ENCODE results near the gene CFAP47.
"Not testable (repeated sequence)": the region's sequence is repeated elsewhere in the genome, so short reads cannot be mapped to it uniquely, and the experiment has no call there.

The CFAP47 gene

GRCh38 chrX:35919536-35920309 lies at the start of gene CFAP47:
Gene CFAP47 (plus strand): TSS chrX:35919734. CDS start chrX:35919800, 66 bp downstream.
- no peak for DNase-seq (ENCODE audit: low read depth in 1 of 2, low spot score in 1 of 2)

DNA sequence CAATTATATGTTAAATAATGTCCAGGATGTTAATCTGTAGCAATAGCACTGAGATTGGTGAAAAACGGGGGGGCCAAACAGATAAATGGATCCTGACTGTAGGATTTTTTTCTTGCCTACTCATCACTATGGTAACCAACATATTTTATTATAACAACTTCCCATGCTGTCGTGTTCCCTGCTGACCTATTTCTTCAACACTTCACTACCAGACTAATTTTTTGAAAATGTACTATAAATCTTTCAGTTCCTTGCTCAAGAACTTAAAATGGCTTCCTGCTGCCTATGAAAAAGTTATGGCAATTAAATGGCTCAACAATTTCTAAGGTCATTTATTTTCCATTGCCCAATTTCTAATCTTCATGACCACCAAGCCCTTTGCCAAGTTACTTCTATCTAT lies 38.9 kb upstream of the CFAP47 start:
- DNase-seq (ENCODE audit: low read depth in 1 of 2, low spot score in 1 of 2) = no peak

DNA sequence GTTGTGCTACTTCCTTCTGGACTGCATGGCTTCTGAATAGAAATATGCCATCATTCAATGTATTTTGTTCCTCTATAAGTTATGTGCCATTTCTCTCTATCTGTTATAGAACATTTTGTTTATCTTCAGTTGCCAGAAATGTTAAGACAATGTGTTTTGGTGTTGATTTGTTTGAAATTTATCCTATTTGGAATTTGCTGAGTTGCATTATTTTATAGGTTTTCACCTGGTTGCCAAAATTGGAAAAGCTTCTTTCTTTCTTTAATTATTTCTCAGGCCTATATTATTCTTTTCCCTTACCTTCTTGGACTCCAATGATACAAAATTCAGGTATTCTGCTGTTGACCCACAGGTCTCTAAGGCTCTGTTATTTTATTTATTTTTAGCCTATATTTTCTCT lies 33.4 kb upstream of the CFAP47 start:
- DNase-seq (ENCODE audit: low read depth in 1 of 2, low spot score in 1 of 2) = no peak

DNA sequence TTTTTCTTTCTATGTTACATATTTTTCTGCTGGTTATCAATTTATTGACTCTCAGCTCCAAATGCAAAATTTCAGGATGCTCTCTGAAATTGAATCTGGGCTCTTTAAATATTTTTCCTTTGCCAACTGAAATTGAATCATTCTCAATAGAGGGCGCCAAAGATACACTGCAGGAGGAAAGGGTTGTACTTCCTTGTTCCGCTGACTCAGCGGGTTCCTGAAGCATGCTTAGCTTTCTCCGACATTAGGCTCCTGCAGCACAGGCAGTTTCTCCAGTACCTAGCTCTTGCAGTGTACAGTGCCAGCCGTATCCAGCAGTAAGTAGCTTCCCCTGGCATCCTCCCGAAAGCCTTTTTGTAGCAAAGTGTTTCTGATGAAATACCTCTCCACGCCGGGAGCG lies 28.8 kb upstream of the CFAP47 start:
- no peak for DNase-seq (ENCODE audit: low read depth in 1 of 2, low spot score in 1 of 2)

DNA sequence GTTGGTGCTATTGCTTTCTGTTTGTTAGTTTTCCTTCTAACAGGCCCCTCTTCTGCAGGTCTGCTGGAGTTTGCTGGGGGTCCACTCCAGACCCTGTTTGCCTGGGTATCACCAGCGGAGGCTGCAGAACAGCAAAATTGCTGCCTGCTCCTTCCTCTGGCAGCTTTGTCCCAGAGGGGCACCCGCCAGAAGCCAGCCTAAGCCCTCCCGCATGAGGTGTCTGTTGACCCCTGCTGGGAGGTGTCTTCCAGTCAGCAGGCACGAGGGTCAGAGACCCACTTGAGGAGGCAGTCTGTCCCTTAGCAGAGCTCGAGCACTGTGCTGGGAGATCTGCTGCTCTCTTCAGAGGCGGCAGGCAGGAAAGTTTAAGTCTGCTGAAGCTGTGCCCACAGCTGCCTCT lies 67.3 kb downstream of the CFAP47 start:
- DNase-seq (ENCODE audit: low read depth in 1 of 2, low spot score in 1 of 2) = not testable (repeated sequence)

DNA sequence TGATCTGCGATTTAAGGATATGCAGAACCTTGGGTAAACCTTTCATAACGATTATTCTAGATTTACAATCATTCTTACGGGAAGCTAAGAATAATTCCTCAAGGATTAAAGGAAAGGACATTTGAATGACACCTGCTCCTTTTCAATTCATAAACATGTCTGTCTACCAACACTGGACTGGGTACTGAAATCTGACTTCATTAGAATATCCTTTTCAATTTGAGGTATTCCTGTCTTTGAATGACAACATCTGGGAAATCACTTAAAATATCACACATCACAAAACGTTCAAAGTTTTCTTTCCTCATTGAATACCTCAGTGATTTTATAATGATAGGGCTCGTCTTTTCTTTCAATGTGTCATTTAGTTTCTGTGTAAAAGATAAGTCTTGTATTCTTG lies 87.7 kb downstream of the CFAP47 start:
- no peak for DNase-seq (ENCODE audit: low read depth in 1 of 2, low spot score in 1 of 2)

GRCh38 chrX:36019125-36019524 lies 99.6 kb downstream of the CFAP47 start:
- no peak for DNase-seq (ENCODE audit: low read depth in 1 of 2, low spot score in 1 of 2)

GRCh38 chrX:36035550-36035949 lies 116.0 kb downstream of the CFAP47 start:
- no peak for DNase-seq (ENCODE audit: low read depth in 1 of 2, low spot score in 1 of 2)

DNA sequence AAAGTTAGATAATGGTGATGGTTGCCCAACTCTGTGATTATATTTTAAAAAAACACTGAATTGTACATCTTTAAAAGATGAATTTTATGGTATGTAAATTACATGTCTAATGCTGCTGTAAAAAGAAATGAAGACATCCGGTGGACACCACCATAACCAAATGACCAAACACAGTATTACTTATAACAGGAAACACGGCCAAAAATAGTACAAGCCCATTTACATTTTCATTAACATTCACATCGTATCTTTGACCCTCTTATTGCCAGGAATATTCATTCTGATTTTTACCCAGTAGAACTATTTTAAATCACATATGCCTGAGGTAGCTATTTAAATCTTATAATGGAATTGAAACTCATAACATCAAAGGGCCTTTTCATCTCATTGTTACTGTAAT lies 143.2 kb downstream of the CFAP47 start:
- no peak for DNase-seq (ENCODE audit: low read depth in 1 of 2, low spot score in 1 of 2)

DNA sequence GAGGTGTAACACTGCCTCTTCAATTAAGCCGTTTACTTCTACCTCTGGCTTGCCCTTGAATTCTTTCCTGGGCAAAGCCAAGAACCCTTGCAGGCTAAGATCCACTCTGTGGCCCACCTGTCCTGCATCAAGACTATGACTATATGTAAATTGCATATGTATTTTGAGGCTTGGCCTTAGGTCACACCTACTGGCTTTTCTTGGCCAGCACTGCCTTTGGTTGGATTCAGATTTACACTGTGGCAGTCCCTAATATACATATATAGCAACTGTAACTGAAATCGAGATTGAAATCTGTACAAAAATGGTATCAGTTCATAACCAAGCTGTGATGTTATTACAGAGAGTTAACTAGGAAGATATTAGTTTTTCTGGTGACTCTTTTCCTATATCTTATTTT lies 151.5 kb downstream of the CFAP47 start:
- DNase-seq (ENCODE audit: low read depth in 1 of 2, low spot score in 1 of 2) = no peak

DNA sequence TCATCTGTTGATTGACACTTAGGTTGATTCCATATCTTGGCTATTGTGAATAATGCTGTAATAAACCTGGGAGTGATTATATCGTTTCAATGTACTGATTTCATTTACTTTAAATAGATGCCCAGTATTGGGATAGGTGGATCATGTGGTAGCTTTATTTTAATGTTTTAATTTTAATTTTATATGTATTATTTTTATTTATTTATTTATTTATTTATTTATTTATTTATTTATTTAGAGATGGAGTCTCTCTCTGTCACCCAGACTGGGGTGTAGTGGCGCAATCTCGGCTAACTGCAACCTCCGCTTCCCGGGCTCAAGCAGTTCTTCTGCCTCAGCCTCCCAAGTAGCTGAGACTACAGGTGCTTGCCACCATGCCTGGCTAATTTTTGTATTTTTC lies 155.5 kb downstream of the CFAP47 start:
- not testable (repeated sequence) for DNase-seq (ENCODE audit: low read depth in 1 of 2, low spot score in 1 of 2)

DNA sequence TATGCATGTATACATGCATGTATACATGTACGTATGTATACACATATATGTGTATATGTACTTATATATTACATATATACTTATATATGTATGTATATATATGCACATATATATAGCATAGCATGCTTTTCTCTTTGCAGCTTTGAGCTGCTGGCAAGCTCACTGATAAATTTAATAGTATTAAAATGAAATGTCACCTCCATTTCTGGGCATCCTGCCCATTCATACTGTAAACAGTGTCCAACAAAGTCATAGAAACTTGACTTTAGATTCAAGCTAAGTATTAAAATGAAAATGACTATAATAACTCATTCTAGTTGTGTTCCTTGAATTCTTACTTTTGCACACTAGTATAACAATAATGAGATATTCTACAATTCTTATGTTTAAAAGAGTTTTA lies 163.7 kb downstream of the CFAP47 start:
- no peak for DNase-seq (ENCODE audit: low read depth in 1 of 2, low spot score in 1 of 2)

DNA sequence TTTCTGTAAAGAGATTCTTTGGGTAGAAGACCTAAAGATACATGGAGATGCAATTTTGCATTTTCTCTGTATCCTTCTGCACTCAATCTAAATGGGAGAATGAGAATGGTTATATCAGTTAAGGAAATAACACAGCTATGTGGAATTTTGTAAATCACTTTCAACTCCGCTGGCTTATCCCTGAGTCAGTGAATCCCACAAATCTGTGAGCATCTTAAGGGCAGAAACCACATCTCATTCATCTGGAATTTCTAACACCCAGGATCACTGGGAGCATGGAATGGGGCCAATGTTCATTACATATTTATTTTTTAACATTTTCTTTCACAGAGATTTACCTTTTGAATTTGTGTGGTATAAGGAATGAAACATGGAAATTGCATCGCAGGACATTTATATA lies 167.8 kb downstream of the CFAP47 start:
- DNase-seq (ENCODE audit: low read depth in 1 of 2, low spot score in 1 of 2) = no peak

- not testable (repeated sequence) for DNase-seq (ENCODE audit: low read depth in 1 of 2, low spot score in 1 of 2)
These were observed 169.4 kb downstream of the CFAP47 start for GRCh38 chrX:36088939-36089338.

DNA sequence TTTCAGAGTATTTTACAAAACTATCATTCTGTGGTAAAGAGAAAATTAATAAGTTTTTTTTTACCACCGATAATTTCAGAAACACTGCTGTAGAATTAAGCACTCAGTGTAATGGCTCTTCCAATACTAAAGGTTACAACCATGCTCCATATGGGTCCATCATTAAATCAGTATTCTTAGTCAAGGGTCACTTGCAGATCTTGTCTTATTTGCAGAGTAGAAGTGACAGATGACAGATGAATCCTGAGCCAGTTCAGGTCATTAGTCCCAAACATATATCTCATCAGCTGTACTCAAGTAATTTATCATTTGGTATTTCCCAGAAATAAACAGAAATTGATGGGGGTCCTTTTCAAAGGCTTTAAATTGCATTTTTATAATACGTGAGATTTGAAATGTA lies 182.9 kb downstream of the CFAP47 start:
- DNase-seq (ENCODE audit: low read depth in 1 of 2, low spot score in 1 of 2) = no peak

DNA sequence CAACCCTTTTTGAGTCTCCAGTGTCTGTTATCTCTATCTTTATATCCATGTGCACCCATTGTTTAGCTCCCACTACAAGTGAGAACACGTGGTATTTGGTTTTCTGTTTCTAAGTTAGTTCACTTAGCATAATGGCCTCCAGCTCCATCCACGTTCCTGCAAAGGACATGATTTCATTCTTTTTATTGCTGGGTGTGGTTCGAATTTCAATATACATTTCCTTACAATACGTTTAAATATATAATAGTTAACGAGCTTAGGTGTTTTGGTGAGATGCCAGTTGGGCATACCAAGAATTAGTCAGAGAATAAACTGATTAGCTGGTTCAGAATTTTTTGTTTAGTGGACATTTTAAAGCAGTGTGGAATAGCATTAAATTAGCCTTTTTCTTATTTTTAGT lies 196.7 kb downstream of the CFAP47 start:
- DNase-seq (ENCODE audit: low read depth in 1 of 2, low spot score in 1 of 2) = no peak

- no peak for DNase-seq (ENCODE audit: low read depth in 1 of 2, low spot score in 1 of 2)
These were observed 239.7 kb downstream of the CFAP47 start for GRCh38 chrX:36159254-36159653.

DNA sequence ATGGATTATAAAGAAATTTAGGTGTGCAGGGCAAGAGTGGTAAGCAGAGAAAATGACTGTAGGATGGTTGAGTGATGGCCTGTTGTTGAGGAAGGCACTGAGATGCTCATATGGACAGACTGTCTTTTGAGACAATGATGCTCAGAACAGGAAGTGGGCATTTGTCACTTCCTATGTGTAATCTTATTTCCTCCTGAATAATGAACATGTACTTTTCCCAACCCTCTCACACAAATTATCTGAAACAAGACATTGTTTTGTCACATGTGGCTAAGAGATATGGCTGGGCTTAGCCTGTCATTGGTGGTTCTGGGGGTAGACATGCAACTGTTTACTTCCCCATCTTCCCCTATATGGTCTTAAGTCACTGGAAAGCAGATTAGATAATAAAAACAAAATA lies 240.5 kb downstream of the CFAP47 start:
- no peak for DNase-seq (ENCODE audit: low read depth in 1 of 2, low spot score in 1 of 2)

GRCh38 chrX:36198575-36198974 lies 279.0 kb downstream of the CFAP47 start:
- DNase-seq (ENCODE audit: low read depth in 1 of 2, low spot score in 1 of 2) = no peak

- no peak for DNase-seq (ENCODE audit: low read depth in 1 of 2, low spot score in 1 of 2)
These were observed 280.4 kb downstream of the CFAP47 start for GRCh38 chrX:36199928-36200327.

- no peak for DNase-seq (ENCODE audit: low read depth in 1 of 2, low spot score in 1 of 2)
These were observed 295.4 kb downstream of the CFAP47 start for GRCh38 chrX:36214924-36215323.

DNA sequence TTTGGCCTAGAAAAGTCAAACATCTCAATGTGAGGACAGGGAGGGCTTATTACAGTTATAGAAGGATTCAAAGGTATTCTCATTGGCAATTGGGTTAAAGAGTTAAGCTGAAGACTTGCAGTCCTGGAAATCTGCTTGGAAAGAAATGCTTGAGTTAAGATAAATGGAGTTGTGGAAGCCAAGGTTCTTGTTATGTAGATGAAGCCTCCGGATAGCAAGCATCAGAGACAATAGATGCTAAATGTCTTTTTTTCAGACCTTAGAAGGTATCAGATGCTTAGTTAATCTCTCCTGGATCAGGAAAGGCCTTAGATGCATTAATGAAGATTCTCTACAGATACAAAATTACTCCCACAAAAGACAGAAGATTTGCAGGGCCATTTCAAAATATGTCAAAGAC lies 299.3 kb downstream of the CFAP47 start:
- no peak for DNase-seq (ENCODE audit: low read depth in 1 of 2, low spot score in 1 of 2)

- not testable (repeated sequence) for DNase-seq (ENCODE audit: low read depth in 1 of 2, low spot score in 1 of 2)
These were observed 315.4 kb downstream of the CFAP47 start for GRCh38 chrX:36234840-36235528.
